ENCODE results near the gene WWOX.
"Not testable (repeated sequence)": the region's sequence is repeated elsewhere in the genome, so short reads cannot be mapped to it uniquely, and the experiment has no call there.

Gene WWOX

DNA sequence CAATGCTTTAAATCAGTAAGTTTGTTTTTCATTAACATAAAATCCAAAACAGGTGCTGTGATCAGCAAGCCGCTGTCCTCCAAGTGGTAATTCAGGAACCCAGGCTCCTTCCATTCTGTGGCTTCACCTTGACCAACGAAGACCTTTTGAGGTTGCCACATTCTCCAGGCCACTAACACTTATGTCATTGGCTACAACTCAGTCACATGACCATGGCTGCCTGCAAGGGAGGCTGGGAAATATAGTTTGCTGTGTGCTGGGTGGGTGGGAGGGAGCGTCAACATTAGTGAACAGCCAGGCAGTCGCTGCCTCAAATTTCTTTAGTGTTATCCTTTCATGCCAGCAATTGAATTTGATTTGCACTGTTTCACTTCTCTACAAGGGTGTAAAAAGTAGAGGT is 951.9 kb downstream of the WWOX start:
- H3K27me3 ChIP-seq (replicated peaks; ENCODE audit: control insufficient read depth, insufficient read depth, low read length) = no peaks in the 10 kb centered on the region
- H3K4me3 ChIP-seq (replicated peaks; ENCODE audit: low read depth, low read length) = no peak overlapping the region
- DNase-seq (ENCODE audit: extremely low read depth, insufficient read length) = no peak
- H3K36me3 ChIP-seq (ENCODE audit: control insufficient read depth, insufficient read depth, low read length) = no peaks in the 10 kb centered on the region
- TF ChIP-seq CTCF (IDR thresholded peaks at IDR 0.05; ENCODE audit: insufficient read depth, low read length, poor library complexity, severe bottlenecking) = no peak

DNA sequence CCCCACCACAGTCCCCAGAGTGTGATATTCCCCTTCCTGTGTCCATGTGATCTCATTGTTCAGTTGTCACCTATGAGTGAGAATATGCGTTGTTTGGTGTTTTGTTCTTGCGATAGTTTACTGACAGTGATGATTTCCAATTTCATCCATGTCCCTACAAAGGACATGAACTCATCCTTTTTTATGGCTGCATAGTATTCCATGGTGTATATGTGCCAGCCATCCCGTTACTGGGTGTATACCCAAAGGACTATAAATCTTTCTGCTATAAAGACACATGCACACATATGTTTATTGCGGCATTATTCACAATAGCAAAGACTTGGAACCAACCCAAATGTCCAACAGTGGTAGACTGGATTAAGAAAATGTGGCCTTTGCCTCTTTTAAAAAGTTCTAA is 952.7 kb downstream of the WWOX start:
- not testable (repeated sequence) for DNase-seq (ENCODE audit: extremely low read depth, insufficient read length); H3K4me3 ChIP-seq (replicated peaks; ENCODE audit: low read depth, low read length); H3K36me3 ChIP-seq (ENCODE audit: control insufficient read depth, insufficient read depth, low read length); H3K27me3 ChIP-seq (replicated peaks; ENCODE audit: control insufficient read depth, insufficient read depth, low read length)

DNA sequence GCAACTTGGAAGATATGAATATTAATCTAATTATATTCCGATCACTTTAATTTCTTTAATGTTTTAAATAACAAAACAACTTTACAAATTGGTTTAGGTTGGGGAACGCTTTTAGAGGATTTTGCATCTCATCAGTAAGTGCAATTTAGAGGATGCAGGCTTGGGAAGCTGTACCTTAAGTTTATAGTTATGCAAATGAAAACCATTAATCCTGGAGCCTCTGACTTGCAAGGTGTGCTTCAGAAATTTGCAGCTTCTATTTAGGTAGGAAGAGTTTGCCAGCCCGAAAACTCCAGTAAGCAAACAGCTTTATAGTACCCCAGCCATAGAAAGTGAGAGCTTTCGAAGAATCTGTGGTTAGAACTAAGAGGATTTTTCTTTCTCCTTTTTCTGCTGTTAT is 954.1 kb downstream of the WWOX start:
- Histone ChIP-seq H3K27me3 (replicated peaks; ENCODE audit: control insufficient read depth, insufficient read depth, low read length) (no peaks in the 10 kb centered on the region), H3K36me3 (ENCODE audit: control insufficient read depth, insufficient read depth, low read length) (no peaks in the 10 kb centered on the region), H3K4me3 (replicated peaks; ENCODE audit: low read depth, low read length) (no peak overlapping the region)
- TF ChIP-seq CTCF (IDR thresholded peaks at IDR 0.05; ENCODE audit: insufficient read depth, low read length, poor library complexity, severe bottlenecking) = no peak
- DNase-seq (ENCODE audit: extremely low read depth, insufficient read length) = no peak

DNA sequence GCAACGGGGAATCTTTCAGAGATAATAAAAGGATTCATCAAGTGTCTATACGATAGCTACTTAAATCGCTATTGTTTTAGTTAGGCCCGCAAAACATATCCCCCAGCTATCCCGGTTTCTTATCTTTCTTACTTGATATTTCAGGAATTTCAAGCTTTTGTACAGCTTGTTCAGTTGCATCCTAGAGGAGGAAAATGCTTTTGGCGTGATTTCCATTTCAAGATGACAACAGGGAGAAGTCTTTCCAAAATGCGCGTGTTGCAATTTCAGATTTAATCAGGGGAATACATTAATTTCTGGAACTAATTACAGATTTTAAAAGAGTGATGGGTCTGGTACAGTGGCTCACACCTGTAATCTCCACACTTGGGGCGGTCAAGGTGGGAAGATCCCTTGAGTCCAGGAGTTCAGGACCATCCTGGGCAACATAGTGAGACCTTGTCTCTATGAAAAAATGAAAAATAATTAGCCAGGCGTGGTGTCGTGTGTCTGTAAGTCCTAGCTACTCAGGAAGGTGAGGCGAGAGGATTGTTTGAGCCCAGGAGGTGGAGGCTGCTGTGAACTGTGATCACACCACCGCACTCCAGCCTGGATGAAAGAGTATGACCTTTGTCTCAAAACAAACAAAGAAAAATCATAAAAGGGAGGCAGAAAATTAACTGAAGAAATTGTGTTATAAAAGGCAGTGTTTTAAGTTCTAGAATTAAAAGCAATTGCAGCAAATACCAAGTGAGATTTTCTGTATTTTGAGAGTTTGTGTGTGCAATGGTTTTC is 954.9 kb downstream of the WWOX start:
- no peak for DNase-seq (ENCODE audit: extremely low read depth, insufficient read length)
- H3K36me3 ChIP-seq (ENCODE audit: control insufficient read depth, insufficient read depth, low read length) = no peaks in the 10 kb centered on the region
- no peak for TF ChIP-seq CTCF (IDR thresholded peaks at IDR 0.05; ENCODE audit: insufficient read depth, low read length, poor library complexity, severe bottlenecking)
- no peaks in the 10 kb centered on the region for H3K27me3 ChIP-seq (replicated peaks; ENCODE audit: control insufficient read depth, insufficient read depth, low read length)
- H3K4me3 ChIP-seq (replicated peaks; ENCODE audit: low read depth, low read length) = no peak overlapping the region

GRCh38 chr16:79055251-79055970 is 956.0 kb downstream of the WWOX start:
- Histone ChIP-seq H3K4me3 (replicated peaks; ENCODE audit: low read depth, low read length) (no peak overlapping the region), H3K27me3 (replicated peaks; ENCODE audit: control insufficient read depth, insufficient read depth, low read length) (no peaks in the 10 kb centered on the region), H3K36me3 (ENCODE audit: control insufficient read depth, insufficient read depth, low read length) (no peaks in the 10 kb centered on the region)
- no peak for TF ChIP-seq CTCF (IDR thresholded peaks at IDR 0.05; ENCODE audit: insufficient read depth, low read length, poor library complexity, severe bottlenecking)
- no peak for DNase-seq (ENCODE audit: extremely low read depth, insufficient read length)

- DNase-seq (ENCODE audit: extremely low read depth, insufficient read length) = no peak
- H3K36me3 ChIP-seq (ENCODE audit: control insufficient read depth, insufficient read depth, low read length) = no peaks in the 10 kb centered on the region
- no peaks in the 10 kb centered on the region for H3K27me3 ChIP-seq (replicated peaks; ENCODE audit: control insufficient read depth, insufficient read depth, low read length)
- TF ChIP-seq CTCF (IDR thresholded peaks at IDR 0.05; ENCODE audit: insufficient read depth, low read length, poor library complexity, severe bottlenecking) = no peak
- no peak overlapping the region for H3K4me3 ChIP-seq (replicated peaks; ENCODE audit: low read depth, low read length)
Observed at GRCh38 chr16:79061181-79061580, 961.7 kb downstream of the WWOX start.
